H1 (cell line): ENCODE data around the gene ZNF730. TPM values are rescaled to one million over a fixed set of nuclear protein-coding genes. Genes with fewer than 3 reads are reported as not detected.

Source experiments
- CTCF ChIA-PET: fragments of 300-600 bp; sonication (Branson Sonifier 250); formaldehyde crosslinking; loops from one replicate; lab custom pipeline; 2021; ENCODE audit not compliant: partially characterized antibody; lab: Charles Lee
- POLR2A ChIA-PET: fragments of 300-600 bp; sonication (Branson Sonifier 250); formaldehyde crosslinking; loops from one replicate; lab custom pipeline; 2021; ENCODE audit warnings: inconsistent platforms; ENCODE audit not compliant: partially characterized antibody; lab: Charles Lee
- DNase-seq, 2 experiments: peaks; one replicate each; pipeline versions ENCODE4 v3.0.0 to v3.0.0-alpha.2; 2010 to 2022; ENCODE audit warnings: low spot score in 2 of 2, low read depth in 1 of 2, mixed read lengths in 1 of 2
- FAIRE-seq: peaks from 2 replicates; lab custom pipeline; 2011; peaks lifted over from hg19 to GRCh38; lab: Jason Lieb, UNC
- H2AFZ ChIP-seq: 2 replicates; pipeline ENCODE4 v1.8.1; 2012; ENCODE audit warnings: low read length, inconsistent platforms
- H2AK5ac ChIP-seq: 2 replicates; pipeline ENCODE4 v1.6.1; 2013; ENCODE audit warnings: low read depth, low read length
- H2BK120ac ChIP-seq: replicated peaks from 2 replicates; pipeline ENCODE3; 2013; ENCODE audit warnings: low read depth, low read length, inconsistent platforms
- H2BK12ac ChIP-seq: 2 replicates; pipeline ENCODE4 v1.6.1; 2013; ENCODE audit warnings: low read depth, low read length
- H2BK15ac ChIP-seq: 2 replicates; pipeline ENCODE4 v1.6.1; 2013; ENCODE audit warnings: low read length
- H2BK20ac ChIP-seq: 2 replicates; pipeline ENCODE4 v1.6.1; 2013; ENCODE audit warnings: low read length
- H2BK5ac ChIP-seq: 2 replicates; pipeline ENCODE4 v1.6.1; 2013; ENCODE audit warnings: low read depth, low read length
- H3K14ac ChIP-seq: 2 replicates; pipeline ENCODE4 v1.6.1; 2013; ENCODE audit warnings: inconsistent platforms; ENCODE audit not compliant: insufficient read length
- H3K18ac ChIP-seq: 2 replicates; pipeline ENCODE4 v1.6.1; 2013; ENCODE audit warnings: low read length; ENCODE audit errors: extremely low read depth
- H3K23ac ChIP-seq: 2 replicates; pipeline ENCODE4 v1.6.1; 2013; ENCODE audit warnings: inconsistent platforms; ENCODE audit not compliant: insufficient read length
- H3K23me2 ChIP-seq: 2 replicates; pipeline ENCODE4 v1.6.1; 2013; ENCODE audit warnings: low read depth, low read length
- H3K27ac ChIP-seq: 2 replicates; pipeline ENCODE4 v1.6.1; 2011; ENCODE audit warnings: low read depth, low read length, inconsistent platforms
- H3K27me3 ChIP-seq, 4 experiments: replicated peaks in 1 of 4; 1 replicate in 1 of 4; 2 replicates in 3 of 4; pipeline versions ENCODE4 v1.6.1 to v1.8.1; 2011 to 2013; ENCODE audit warnings: low read length in 3 of 4, mild to moderate bottlenecking in 3 of 4, inconsistent platforms in 2 of 4, mixed read lengths in 2 of 4, moderate library complexity in 1 of 4; ENCODE audit not compliant: control insufficient read depth in 3 of 4, insufficient read depth in 3 of 4; ENCODE audit errors: extremely low read depth in 1 of 4
- H3K36me3 ChIP-seq, 4 experiments: 2 replicates each; pipeline versions ENCODE4 v1.6.1 to v1.8.1; 2011 to 2013; ENCODE audit warnings: mild to moderate bottlenecking in 4 of 4, low read length in 3 of 4, moderate library complexity in 2 of 4, control low read depth in 1 of 4, inconsistent platforms in 1 of 4; ENCODE audit not compliant: insufficient read depth in 4 of 4, control insufficient read depth in 2 of 4
- H3K4ac ChIP-seq: replicated peaks from 2 replicates; pipeline ENCODE3; 2013; ENCODE audit warnings: low read length, low read depth, mixed read lengths, inconsistent platforms; ENCODE audit not compliant: insufficient read length
- H3K4me1 ChIP-seq, 4 experiments: replicated peaks in 1 of 4; 1 replicate in 1 of 4; 2 replicates in 3 of 4; pipeline versions ENCODE4 v1.6.1 to v1.8.1; 2011 to 2013; ENCODE audit warnings: low read length in 3 of 4, inconsistent platforms in 2 of 4, mixed read lengths in 1 of 4; ENCODE audit not compliant: insufficient read depth in 4 of 4, control insufficient read depth in 3 of 4
- H3K4me2 ChIP-seq, 2 experiments: 2 replicates each; pipeline versions ENCODE4 v1.6.1 to v1.8.1; 2011 to 2013; ENCODE audit warnings: low read depth in 2 of 2, low read length in 2 of 2, control low read depth in 1 of 2, inconsistent platforms in 1 of 2, mild to moderate bottlenecking in 1 of 2; ENCODE audit not compliant: insufficient read depth in 1 of 2
- H3K4me3 ChIP-seq, 4 experiments: fragments of 200-600, 300-600 bp in 1 of 4; sonication (generic), shearing (Covaris generic), sonication (Bioruptor Twin) in 1 of 4; 2 replicates each; pipeline versions ENCODE4 v1.5.1 to v1.8.1; 2011 to 2016; ENCODE audit warnings: low read length in 4 of 4, low read depth in 3 of 4, control low read depth in 2 of 4, inconsistent platforms in 2 of 4, mild to moderate bottlenecking in 2 of 4, mixed read lengths in 1 of 4, moderate library complexity in 1 of 4; ENCODE audit not compliant: insufficient read depth in 2 of 4; ENCODE audit errors: extremely low read depth in 1 of 4
- H3K56ac ChIP-seq: replicated peaks from 2 replicates; pipeline ENCODE3; 2013; ENCODE audit warnings: low read depth, mild to moderate bottlenecking, mixed read lengths, low read length, inconsistent platforms; ENCODE audit not compliant: insufficient read length
- H3K79me1 ChIP-seq: 2 replicates; pipeline ENCODE4 v1.6.1; 2013; ENCODE audit warnings: low read depth, low read length, control low read depth
- H3K79me2 ChIP-seq, 2 experiments: 2 replicates each; pipeline versions ENCODE4 v1.6.1 to v1.8.1; 2012 to 2013; ENCODE audit warnings: low read length in 2 of 2, mild to moderate bottlenecking in 2 of 2, inconsistent platforms in 1 of 2; ENCODE audit not compliant: insufficient read depth in 2 of 2, control insufficient read depth in 1 of 2
- H3K9ac ChIP-seq, 4 experiments: replicated peaks in 1 of 4; 1 replicate in 1 of 4; 2 replicates in 3 of 4; pipeline versions ENCODE4 v1.6.1 to v1.8.1; 2011 to 2013; ENCODE audit warnings: low read depth in 3 of 4, low read length in 3 of 4, control low read depth in 2 of 4, mild to moderate bottlenecking in 2 of 4, moderate library complexity in 2 of 4, inconsistent platforms in 1 of 4; ENCODE audit errors: extremely low read depth in 1 of 4
- H3K9me3 ChIP-seq, 2 experiments: 2 replicates each; pipeline versions ENCODE4 v1.6.1 to v1.8.1; 2012 to 2013; ENCODE audit warnings: mild to moderate bottlenecking in 2 of 2, moderate library complexity in 2 of 2, control low read depth in 1 of 2, inconsistent platforms in 1 of 2, low read depth in 1 of 2, low read length in 1 of 2, mixed read lengths in 1 of 2; ENCODE audit not compliant: insufficient read depth in 2 of 2
- H4K20me1 ChIP-seq, 2 experiments: replicated peaks in 1 of 2; 2 replicates each; pipeline versions ENCODE3 to v1.8.1; 2011 to 2013; ENCODE audit warnings: inconsistent platforms in 2 of 2, low read length in 2 of 2, mild to moderate bottlenecking in 1 of 2; ENCODE audit not compliant: insufficient read depth in 2 of 2, control insufficient read depth in 1 of 2
- H4K5ac ChIP-seq: 2 replicates; pipeline ENCODE4 v1.6.1; 2013; ENCODE audit warnings: low read length, low read depth, mixed read lengths, inconsistent platforms; ENCODE audit not compliant: insufficient read length
- H4K8ac ChIP-seq: 2 replicates; pipeline ENCODE4 v1.8.0; 2013; ENCODE audit warnings: mild to moderate bottlenecking, moderate library complexity, low read length, inconsistent platforms; ENCODE audit not compliant: insufficient read depth; ENCODE audit errors: extremely low read depth
- H4K91ac ChIP-seq: replicated peaks from 2 replicates; pipeline ENCODE3; 2013; ENCODE audit warnings: low read length, mixed read lengths, inconsistent platforms; ENCODE audit not compliant: insufficient read length
- ATF3 ChIP-seq: IDR thresholded peaks from 2 replicates; pipeline ENCODE4 v1.6.1; 2011; ENCODE audit warnings: low read depth, mild to moderate bottlenecking, low read length; ENCODE audit not compliant: insufficient read depth
- BACH1 ChIP-seq: IDR thresholded peaks from 2 replicates; pipeline ENCODE4 v1.6.1; 2012; ENCODE audit warnings: low read length, improper control_type of control experiment
- BRCA1 ChIP-seq: IDR thresholded peaks from 2 replicates; pipeline ENCODE4 v1.6.1; 2012; ENCODE audit warnings: low read depth, low read length, improper control_type of control experiment
- CBX5 ChIP-seq: fragments of 300-800, 300-1000 bp; sonication (generic); IDR thresholded peaks from 2 replicates; pipeline ENCODE4 v1.7.1; 2016; ENCODE audit warnings: antibody characterized with exemption, low read length, low read depth
- CBX8 ChIP-seq: fragments of 300-800, 300-1000 bp; sonication (generic); IDR thresholded peaks from 2 replicates; pipeline ENCODE4 v1.7.1; 2016; ENCODE audit warnings: low read depth, low read length, borderline replicate concordance
- CREB1 ChIP-seq: IDR thresholded peaks from 2 replicates; pipeline ENCODE4 v1.6.1; 2012; ENCODE audit warnings: inconsistent platforms
- EGR1 ChIP-seq: IDR thresholded peaks from 2 replicates; pipeline ENCODE4 v1.6.1; 2011; ENCODE audit warnings: low read depth, low read length, borderline replicate concordance
- FOSL1 ChIP-seq: IDR thresholded peaks from 2 replicates; pipeline ENCODE4 v1.6.1; 2011; ENCODE audit warnings: mild to moderate bottlenecking, low read depth, low read length, moderate library complexity; ENCODE audit not compliant: insufficient read depth
- KDM4A ChIP-seq: IDR thresholded peaks from one replicate; pipeline ENCODE4 v1.7.1; 2012; ENCODE audit warnings: low read depth, mild to moderate bottlenecking, moderate library complexity, low read length, inconsistent platforms; ENCODE audit not compliant: severe bottlenecking
- MAFK ChIP-seq: IDR thresholded peaks from 2 replicates; pipeline ENCODE4 v1.6.1; 2012; ENCODE audit warnings: low read depth, mild to moderate bottlenecking, improper control_type of control experiment, low read length
- SP1 ChIP-seq: IDR thresholded peaks from 2 replicates; pipeline ENCODE4 v1.6.1; 2011; ENCODE audit warnings: low read depth, low read length
- SP2 ChIP-seq: IDR thresholded peaks from 2 replicates; pipeline ENCODE4 v1.6.1; 2012; ENCODE audit warnings: mild to moderate bottlenecking, low read length, inconsistent platforms
- SUZ12 ChIP-seq: fragments of 200-600 bp; sonication (generic); IDR thresholded peaks from 2 replicates; pipeline ENCODE4 v1.6.1; 2012; ENCODE audit warnings: mild to moderate bottlenecking, inconsistent platforms, low read length, moderate library complexity, mixed read lengths
- TAF1 ChIP-seq: IDR thresholded peaks from 2 replicates; pipeline ENCODE4 v1.6.1; 2011; ENCODE audit warnings: mild to moderate bottlenecking, low read depth, low read length
- TAF7 ChIP-seq: optimal IDR thresholded peaks from 2 replicates; pipeline ENCODE3; 2011; ENCODE audit warnings: low read depth, mild to moderate bottlenecking, inconsistent platforms, low read length, moderate library complexity, borderline replicate concordance
- TBP ChIP-seq: IDR thresholded peaks from 2 replicates; pipeline ENCODE4 v1.6.1; 2011; ENCODE audit warnings: low read depth, low read length, improper control_type of control experiment
- WGBS, 2 experiments: shearing (Covaris generic) in 1 of 2; methylation state at CpG; one replicate each; pipeline versions ENCODE4 v1.1.6 to v1.1.7; 2013 to 2015; ENCODE audit warnings: low lambda C conversion rate in 2 of 2, mixed read lengths in 2 of 2, inconsistent platforms in 1 of 2, low coverage in 1 of 2, missing lambda C conversion rate in 1 of 2; ENCODE audit not compliant: insufficient replicate concordance in 2 of 2, insufficient coverage in 1 of 2, insufficient read length in 1 of 2; ENCODE audit errors: extremely low coverage in 1 of 2, missing lambda C conversion rate in 1 of 2; 5-methylcytosine and 5-hydroxymethylcytosine counted together
- polyA plus RNA-seq, 7 experiments: library from polyadenylated mRNA; depleted of rRNA in 3 of 7; stranded (reverse) in 5 of 7; unstranded in 2 of 7; fragments of >200 nt in 5 of 7; fragments of 200-250 nt in 2 of 7; gene quantifications; 1 replicate in 5 of 7; 2 replicates in 1 of 7; 4 replicates in 1 of 7; pipeline versions ENCODE4 v1.2.1 to v1.2.3, GENCODE V29; 2011 to 2013; ENCODE audit warnings: missing spikeins in 2 of 7, mixed read lengths in 2 of 7
- total RNA-seq: library from RNA; stranded (reverse); fragmentation: NEBNext Ultra II Directional; extraction: Animal tissue kit (Norgen Biotek cat#: 25700); gene quantifications from 2 replicates; pipeline ENCODE4 v1.2.1, GENCODE V29; 2021

ZNF730 gene
- total and polyA plus RNA-seq, 2 of the 8 experiments (the other 6 are each of a cell fraction or from before 2014, with no cell fraction given), result 7.0 to 29.4 TPM

GRCh38 chr19:23098286-23098685, 18.5 kb upstream of the ZNF730 start:
- 89% methylated on average over 2 of the region's 2 CpGs; no CpG with 5 or more reads in 1 of the 2 experiments for WGBS, 2 experiments
- Histone ChIP-seq H3K36me3 (peaks cover 23 to 86% (median 74%) of the 10 kb centered on the region in 4 experiments), H2AFZ (no peak overlapping the region), H3K18ac (no peak overlapping the region), H3K4me3 (no peak overlapping the region), H3K14ac (no peak overlapping the region), H2BK5ac (no peak overlapping the region), H3K79me1 (peaks cover 14% of the 10 kb centered on the region), H3K9ac (no peak overlapping the region), H3K27ac (no peak overlapping the region), H4K8ac (no peak overlapping the region), H3K9me3 (no peaks in the 10 kb centered on the region), H2BK20ac (no peak overlapping the region), H3K4ac (no peak overlapping the region), H2BK12ac (no peak overlapping the region), H4K91ac (no peak overlapping the region), H3K4me1 (no peaks in the 10 kb centered on the region; a peak in 1 of 7 replicates), H4K5ac (no peak overlapping the region), H3K27me3 (no peaks in the 10 kb centered on the region), H3K23me2 (no peaks in the 10 kb centered on the region), H3K4me2 (no peak overlapping the region), H2BK120ac (no peak overlapping the region), H2AK5ac (no peak overlapping the region), H3K79me2 (peaks cover 0 to 55% of the 10 kb centered on the region in 2 experiments; a peak in 2 of 4 replicates), H3K56ac (no peak overlapping the region), H3K23ac (no peak overlapping the region), H4K20me1 (peaks cover 16 to 38% of the 10 kb centered on the region in 2 experiments), H2BK15ac (no peak overlapping the region)
- no peak for DNase-seq
- POLR2A ChIA-PET, result interaction anchor here (0.6 kb wide), 1 partner anchor 167 kb away, joined by 3 read pairs; no protein-coding TSS in a partner anchor
- FAIRE-seq, result no peak
- CTCF ChIA-PET, result no interaction called here
- TF ChIP-seq TAF7 (no peak), ATF3 (no peak), TBP (no peak), BACH1 (no peak), KDM4A (no peak), BRCA1 (no peak), TAF1 (no peak), FOSL1 (no peak), SUZ12 (no peak), MAFK (no peak), CREB1 (no peak), SP2 (no peak), SP1 (no peak), CBX8 (no peak), CBX5 (no peak), EGR1 (no peak)
